ENCODE measurements around the gene PRRT1B.

The PRRT1B gene

GRCh38 chr9:131522257-131523085 is 22.9 kb upstream of the PRRT1B start:
- ATAC-seq = peak; percentile 11; the same call in 2 of the 3 replicates
- no peak for TF ChIP-seq TCF4 (CRISPR knock-in tag; IDR thresholded peaks at IDR 0.05; ENCODE audit: borderline replicate concordance)
- TF ChIP-seq ZC3H10 (CRISPR knock-in tag; IDR thresholded peaks at IDR 0.05) = no peak
- no peak for TF ChIP-seq PATZ1 (CRISPR knock-in tag; IDR thresholded peaks at IDR 0.05; ENCODE audit: borderline replicate concordance)
- no peak for TF ChIP-seq RARB (CRISPR knock-in tag; IDR thresholded peaks at IDR 0.05)
- TF ChIP-seq, protein P1, sequence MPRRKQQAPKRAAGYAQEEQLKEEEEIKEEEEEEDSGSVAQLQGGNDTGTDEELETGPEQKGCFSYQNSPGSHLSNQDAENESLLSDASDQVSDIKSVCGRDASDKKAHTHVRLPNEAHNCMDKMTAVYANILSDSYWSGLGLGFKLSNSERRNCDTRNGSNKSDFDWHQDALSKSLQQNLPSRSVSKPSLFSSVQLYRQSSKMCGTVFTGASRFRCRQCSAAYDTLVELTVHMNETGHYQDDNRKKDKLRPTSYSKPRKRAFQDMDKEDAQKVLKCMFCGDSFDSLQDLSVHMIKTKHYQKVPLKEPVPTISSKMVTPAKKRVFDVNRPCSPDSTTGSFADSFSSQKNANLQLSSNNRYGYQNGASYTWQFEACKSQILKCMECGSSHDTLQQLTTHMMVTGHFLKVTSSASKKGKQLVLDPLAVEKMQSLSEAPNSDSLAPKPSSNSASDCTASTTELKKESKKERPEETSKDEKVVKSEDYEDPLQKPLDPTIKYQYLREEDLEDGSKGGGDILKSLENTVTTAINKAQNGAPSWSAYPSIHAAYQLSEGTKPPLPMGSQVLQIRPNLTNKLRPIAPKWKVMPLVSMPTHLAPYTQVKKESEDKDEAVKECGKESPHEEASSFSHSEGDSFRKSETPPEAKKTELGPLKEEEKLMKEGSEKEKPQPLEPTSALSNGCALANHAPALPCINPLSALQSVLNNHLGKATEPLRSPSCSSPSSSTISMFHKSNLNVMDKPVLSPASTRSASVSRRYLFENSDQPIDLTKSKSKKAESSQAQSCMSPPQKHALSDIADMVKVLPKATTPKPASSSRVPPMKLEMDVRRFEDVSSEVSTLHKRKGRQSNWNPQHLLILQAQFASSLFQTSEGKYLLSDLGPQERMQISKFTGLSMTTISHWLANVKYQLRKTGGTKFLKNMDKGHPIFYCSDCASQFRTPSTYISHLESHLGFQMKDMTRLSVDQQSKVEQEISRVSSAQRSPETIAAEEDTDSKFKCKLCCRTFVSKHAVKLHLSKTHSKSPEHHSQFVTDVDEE (CRISPR knock-in tag; IDR thresholded peaks at IDR 0.05) = no peak
- no peak for TF ChIP-seq OSR1 (CRISPR knock-in tag; IDR thresholded peaks at IDR 0.05)
- TF ChIP-seq ZFP3 (CRISPR knock-in tag; IDR thresholded peaks at IDR 0.05) = no peak
- no peak for TF ChIP-seq ZNF8 (CRISPR knock-in tag; IDR thresholded peaks at IDR 0.05)
- no peak for TF ChIP-seq ISL1 (CRISPR knock-in tag; IDR thresholded peaks at IDR 0.05)
- TF ChIP-seq ZFP30 (CRISPR knock-in tag; IDR thresholded peaks at IDR 0.05) = no peak
- TF ChIP-seq BACH2 (CRISPR knock-in tag; IDR thresholded peaks at IDR 0.05; ENCODE audit: borderline replicate concordance) = no peak
- TF ChIP-seq GLIS3 (CRISPR knock-in tag; IDR thresholded peaks at IDR 0.05) = no peak
- TF ChIP-seq ZNF565 (CRISPR knock-in tag; conservative IDR thresholded peaks at IDR 0.05; ENCODE audit: low read depth) = no peak
- TF ChIP-seq PPARA (CRISPR knock-in tag; IDR thresholded peaks at IDR 0.05; ENCODE audit: borderline replicate concordance) = no peak
- TF ChIP-seq, protein P2, sequence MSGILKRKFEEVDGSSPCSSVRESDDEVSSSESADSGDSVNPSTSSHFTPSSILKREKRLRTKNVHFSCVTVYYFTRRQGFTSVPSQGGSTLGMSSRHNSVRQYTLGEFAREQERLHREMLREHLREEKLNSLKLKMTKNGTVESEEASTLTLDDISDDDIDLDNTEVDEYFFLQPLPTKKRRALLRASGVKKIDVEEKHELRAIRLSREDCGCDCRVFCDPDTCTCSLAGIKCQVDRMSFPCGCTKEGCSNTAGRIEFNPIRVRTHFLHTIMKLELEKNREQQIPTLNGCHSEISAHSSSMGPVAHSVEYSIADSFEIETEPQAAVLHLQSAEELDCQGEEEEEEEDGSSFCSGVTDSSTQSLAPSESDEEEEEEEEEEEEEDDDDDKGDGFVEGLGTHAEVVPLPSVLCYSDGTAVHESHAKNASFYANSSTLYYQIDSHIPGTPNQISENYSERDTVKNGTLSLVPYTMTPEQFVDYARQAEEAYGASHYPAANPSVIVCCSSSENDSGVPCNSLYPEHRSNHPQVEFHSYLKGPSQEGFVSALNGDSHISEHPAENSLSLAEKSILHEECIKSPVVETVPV (CRISPR knock-in tag; IDR thresholded peaks at IDR 0.05) = no peak

DNA sequence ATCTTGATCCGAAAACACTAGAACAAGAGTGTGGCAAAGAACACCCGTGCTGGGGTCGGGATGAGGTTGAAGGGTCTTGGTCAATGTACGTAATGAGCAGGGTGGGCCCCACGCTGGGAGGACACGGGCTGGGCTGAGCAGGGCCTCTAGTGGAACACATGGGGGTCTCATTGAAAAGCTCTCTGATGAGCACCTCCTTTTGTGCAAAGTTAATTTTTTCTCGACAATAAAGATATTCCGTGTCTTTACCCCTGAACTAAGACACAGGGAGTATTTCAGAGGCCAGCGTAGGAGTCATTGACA is 22.3 kb upstream of the PRRT1B start:
- no peak for TF ChIP-seq ARNTL (CRISPR knock-in tag; IDR thresholded peaks at IDR 0.05; ENCODE audit: borderline replicate concordance, low read depth)
- TF ChIP-seq OSR1 (CRISPR knock-in tag; IDR thresholded peaks at IDR 0.05) = no peak
- no peak for TF ChIP-seq ZFP30 (CRISPR knock-in tag; IDR thresholded peaks at IDR 0.05)
- no peak for TF ChIP-seq GLIS3 (CRISPR knock-in tag; IDR thresholded peaks at IDR 0.05)
- TF ChIP-seq CREB5 (CRISPR knock-in tag; IDR thresholded peaks at IDR 0.05; ENCODE audit: low read depth) = no peak
- no peak for TF ChIP-seq PPARA (CRISPR knock-in tag; IDR thresholded peaks at IDR 0.05; ENCODE audit: borderline replicate concordance)
- TF ChIP-seq ZC3H10 (CRISPR knock-in tag; IDR thresholded peaks at IDR 0.05) = no peak

DNA sequence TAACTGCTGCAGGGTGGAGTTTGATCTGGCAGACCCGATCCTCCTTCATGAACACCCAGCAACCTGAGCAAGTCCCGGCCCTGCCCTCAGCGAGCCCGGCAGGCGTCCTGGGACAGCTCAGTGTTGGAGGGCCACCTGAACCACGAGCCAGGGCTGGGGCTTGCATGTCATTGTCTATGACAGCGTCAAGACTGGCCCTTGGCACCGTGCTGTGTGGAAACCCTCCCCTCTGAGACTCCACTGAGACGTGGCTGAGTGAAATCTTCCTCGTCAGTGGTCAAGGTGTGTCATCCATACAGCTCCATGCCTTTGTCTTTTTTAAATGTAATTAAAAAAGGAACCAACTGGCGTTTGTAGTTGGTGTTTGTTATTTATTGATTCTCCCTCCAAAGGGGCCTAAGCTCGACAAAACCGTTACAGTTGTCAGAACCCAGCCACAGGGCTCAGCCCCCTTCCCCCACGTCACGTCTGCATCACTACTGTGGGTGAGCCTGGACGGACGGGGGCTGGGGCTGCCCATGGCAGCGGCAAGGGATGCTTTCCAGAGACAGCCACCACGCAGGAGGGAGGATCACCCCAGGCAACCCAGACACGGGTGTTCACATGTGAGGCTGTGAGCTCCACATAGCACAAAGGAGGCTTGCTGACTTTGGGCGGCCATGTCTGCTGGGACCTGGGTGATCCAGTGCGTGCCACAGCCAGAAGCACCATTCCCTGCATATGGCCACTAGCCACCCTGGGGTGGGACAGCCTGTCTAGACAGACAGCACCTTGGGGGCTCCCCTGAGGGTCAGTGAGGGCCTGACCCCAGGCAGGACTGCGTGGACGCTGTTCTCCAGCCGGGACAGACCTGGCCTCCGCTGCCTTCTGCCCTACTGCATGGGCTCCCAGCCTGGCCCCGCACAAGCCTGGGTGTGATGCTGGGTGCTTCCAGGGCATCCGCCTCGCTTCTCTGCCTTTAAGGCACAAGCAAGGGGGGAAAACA is 21.6 kb upstream of the PRRT1B start:
- no peak for ATAC-seq
- TF ChIP-seq ZNF565 (CRISPR knock-in tag; conservative IDR thresholded peaks at IDR 0.05; ENCODE audit: low read depth) (no peak), ZFP30 (CRISPR knock-in tag; IDR thresholded peaks at IDR 0.05) (no peak), TOX (CRISPR knock-in tag; IDR thresholded peaks at IDR 0.05; ENCODE audit: borderline replicate concordance) (no peak), RARB (CRISPR knock-in tag; IDR thresholded peaks at IDR 0.05) (no peak), PPARA (CRISPR knock-in tag; IDR thresholded peaks at IDR 0.05; ENCODE audit: borderline replicate concordance) (no peak), OSR1 (CRISPR knock-in tag; IDR thresholded peaks at IDR 0.05) (no peak), PATZ1 (CRISPR knock-in tag; IDR thresholded peaks at IDR 0.05; ENCODE audit: borderline replicate concordance) (no peak), CSDC2 (CRISPR knock-in tag; IDR thresholded peaks at IDR 0.05) (no peak), BACH2 (CRISPR knock-in tag; IDR thresholded peaks at IDR 0.05; ENCODE audit: borderline replicate concordance) (no peak), ARNTL (CRISPR knock-in tag; IDR thresholded peaks at IDR 0.05; ENCODE audit: borderline replicate concordance, low read depth) (no peak), ZNF70 (CRISPR knock-in tag; IDR thresholded peaks at IDR 0.05) (no peak), TCF4 (CRISPR knock-in tag; IDR thresholded peaks at IDR 0.05; ENCODE audit: borderline replicate concordance) (no peak), ISL1 (CRISPR knock-in tag; IDR thresholded peaks at IDR 0.05) (no peak)

More for the DNA sequence above, 22.3 kb upstream of the PRRT1B start:
- ATAC-seq = no peak
